GM18868 (cell line): ENCODE data around the gene LDHD.

Experiments
- ATAC-seq: cut with Tn5 transposase; IDR thresholded peaks from one replicate; pipeline ENCODE4 v1.9.1; 2021; ENCODE audit warnings: mild to moderate bottlenecking, moderate library complexity; ENCODE audit not compliant: unreplicated experiment

LDHD gene

DNA sequence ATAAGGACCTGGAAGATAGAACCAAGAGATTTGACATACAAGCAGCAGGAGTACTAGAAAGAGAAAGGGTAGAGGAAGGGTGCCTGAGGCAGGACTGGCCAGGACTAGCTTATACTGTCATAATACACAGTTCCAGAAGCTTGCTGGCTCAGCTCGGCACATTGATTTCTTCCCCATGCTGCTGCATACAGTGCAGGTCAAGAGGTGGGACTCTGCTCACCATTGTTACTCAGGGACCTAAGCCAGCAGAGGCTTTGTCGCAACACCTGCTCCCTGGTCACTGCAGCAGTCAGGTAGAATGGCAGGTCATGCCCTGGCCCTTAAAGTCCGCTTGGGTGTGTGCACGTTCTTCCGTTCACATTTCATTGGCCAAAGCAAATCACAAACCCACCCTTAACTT is 32.8 kb downstream of the LDHD start:
- ATAC-seq = no peak

DNA sequence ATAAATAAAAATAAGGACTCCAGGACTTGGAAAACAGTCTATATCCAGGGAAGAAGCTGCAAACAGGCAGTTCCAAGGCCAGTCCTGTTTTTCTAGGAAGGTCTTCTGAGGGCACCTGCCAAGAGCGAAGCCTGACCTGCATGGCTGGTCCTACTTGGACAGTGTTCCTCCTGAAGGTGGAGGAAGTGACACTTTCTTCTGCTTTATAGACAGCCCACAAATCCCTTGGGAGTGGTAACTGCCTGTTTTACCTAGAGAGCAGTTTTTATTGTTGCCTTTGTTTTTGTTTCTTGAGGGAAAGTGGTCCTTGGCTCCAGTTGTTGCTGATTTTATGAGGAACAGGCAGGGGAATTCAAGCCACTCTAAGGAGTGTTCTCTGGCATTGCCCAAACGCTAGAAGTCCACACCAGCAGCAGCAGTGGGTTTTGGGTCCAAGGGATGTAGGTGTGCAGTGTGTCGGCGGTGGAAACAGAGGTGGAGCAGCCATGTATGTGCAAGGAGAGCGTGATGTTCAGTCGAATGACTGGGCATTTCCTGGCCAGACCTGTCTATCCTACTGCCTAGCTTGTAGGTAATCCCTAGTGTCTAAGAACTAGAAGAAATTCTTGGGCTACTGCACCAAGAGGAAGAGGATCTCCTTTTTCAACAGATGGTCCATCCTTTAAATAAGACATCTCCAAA is 35.3 kb downstream of the LDHD start:
- no peak for ATAC-seq

DNA sequence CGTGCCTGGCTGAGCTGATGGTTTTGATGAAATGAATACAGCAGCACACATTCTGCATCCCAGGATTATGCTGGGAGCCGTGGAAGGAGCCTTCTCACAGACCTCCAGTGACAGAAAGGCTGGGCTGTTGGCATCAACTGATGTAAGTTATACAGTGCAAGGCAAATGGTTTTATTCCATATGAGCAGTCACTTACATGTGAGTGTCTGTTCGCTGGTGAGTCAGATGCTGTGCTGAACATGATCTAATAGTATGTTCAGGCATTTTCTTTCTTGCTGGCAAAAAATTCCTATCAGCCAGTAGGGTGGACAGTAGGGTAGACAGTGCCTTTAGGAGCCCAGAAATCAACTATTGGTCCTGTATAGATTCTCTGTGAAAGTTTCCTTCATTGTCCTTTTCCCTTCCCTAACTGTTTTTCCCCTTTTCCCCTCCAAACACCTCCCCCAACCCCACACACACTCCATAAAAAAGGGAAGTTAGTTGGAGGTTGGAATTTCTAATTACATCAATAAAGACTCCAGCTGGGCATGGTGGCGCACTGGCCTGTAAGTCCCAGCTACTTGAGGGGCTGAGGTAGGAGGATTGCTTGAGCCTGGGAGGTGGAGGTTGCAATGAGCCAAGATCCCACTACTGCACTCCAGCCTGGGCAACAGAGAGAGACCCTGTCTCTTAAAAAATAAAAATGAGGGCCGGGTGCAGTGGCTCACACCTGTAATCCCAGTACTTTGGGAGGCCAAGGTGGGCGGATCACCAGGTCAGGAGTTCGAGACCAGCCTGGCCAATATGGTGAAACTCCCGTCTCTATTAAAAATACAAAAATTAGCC is 36.2 kb downstream of the LDHD start:
- no peak for ATAC-seq

DNA sequence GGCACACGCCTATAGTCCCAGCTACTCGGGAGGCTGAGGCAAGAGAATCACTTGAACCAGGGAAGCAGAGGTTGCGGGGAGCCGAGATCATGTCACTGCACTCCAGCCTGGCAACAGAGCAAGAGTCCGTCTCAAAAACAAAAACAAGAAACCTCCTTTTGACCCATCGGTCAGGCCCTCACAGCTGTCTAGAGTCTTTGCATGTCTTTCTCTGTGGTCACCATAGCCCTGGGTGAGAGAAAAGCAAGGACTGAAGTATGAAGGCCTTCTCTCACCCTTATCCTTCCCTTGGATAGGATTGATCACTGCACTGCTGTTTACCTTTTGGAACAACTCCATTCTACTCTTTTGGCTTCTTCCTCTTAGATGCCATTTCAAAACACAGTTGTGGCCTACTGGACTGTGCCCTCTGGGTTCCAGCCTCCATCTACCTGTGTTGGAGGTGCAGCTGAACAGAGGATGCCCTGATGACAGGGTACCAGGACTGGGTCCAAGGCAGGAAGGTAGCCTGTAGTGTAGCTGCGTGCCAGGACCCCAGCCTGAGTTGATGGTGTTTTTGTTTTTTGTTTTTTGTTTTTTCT is 37.1 kb downstream of the LDHD start:
- ATAC-seq = no peak

DNA sequence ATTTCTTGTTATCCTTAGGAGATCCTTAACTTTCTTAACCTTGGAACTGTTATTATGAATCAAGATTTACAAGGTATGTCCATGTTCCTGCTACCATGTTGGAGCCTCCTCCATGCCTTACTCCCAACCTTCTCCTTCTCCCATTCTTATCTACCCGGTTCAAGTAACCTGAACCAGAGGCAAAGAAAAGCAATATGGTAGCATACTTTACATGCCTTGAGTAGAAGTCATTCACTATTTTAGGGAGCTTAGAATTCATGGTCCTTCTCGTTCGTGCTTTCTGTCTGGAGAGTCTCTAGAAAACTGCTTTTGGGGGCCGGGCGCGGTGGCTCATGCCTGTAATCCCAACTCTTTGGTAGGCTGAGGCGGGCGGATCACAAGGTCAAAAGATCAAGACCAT is 37.7 kb downstream of the LDHD start:
- ATAC-seq = no peak

DNA sequence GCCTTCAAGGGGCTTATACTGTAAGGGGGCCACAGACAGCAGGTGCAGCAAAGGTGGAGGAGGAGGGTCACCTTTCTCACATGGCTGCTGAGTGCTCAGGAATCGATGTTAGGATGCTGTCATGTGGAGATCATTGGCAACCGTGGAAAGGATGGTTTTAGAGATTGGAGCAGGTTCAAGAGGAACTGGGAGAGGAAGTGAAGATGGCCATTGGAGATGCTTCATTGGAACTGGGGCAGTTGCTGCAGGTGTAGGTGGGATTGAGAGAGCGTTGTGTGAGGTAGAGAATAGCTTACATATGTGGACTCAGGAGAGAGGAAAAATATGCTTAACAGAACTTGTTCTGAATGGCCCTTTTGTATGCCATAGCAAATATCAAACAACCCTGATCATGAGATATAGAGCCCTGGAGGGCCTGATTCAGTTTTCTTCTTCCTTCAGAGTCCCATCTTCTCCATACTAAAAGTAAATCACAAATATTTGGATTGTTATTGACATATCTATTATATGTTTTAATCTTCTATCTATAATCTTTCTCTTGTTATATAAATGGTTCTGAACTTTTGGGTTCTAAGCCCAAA is 40.8 kb downstream of the LDHD start:
- ATAC-seq = peak; percentile 7

DNA sequence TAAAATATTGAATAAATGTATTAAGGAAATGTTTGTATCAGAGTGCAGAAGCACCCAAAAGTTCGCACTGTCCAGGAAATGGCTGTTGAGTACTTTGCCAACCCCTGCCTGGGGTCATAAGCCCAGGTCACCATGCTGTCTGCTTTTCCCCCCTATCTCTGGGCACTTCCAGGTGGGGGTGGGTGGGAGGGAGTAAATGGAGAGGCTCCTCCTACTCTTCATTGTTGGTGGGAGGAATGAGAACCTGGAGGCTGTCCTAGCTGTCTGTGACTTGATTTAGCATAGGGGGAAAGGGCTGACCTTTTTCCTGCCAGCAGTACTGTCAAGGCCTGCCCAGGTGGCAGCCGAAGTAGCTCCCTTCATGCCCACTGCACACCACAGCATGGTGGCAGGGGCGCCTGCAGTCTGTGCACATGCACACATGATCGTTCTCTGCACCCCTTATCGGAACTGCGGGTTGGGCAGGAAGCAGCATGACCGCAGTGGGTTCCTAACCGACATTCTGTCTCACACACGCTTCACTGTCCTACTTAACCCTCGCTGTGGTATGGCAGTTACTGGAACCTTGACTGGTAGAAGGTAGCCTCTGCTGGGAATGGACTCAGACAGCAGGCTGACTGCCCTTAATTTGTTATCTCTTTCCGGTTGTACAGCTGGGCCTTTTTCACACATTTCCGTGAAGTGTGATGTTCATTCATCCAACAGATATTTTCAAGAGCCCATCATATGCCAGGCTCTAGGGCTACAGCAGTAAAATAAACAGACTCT is 41.5 kb downstream of the LDHD start:
- peak; percentile 95 for ATAC-seq

DNA sequence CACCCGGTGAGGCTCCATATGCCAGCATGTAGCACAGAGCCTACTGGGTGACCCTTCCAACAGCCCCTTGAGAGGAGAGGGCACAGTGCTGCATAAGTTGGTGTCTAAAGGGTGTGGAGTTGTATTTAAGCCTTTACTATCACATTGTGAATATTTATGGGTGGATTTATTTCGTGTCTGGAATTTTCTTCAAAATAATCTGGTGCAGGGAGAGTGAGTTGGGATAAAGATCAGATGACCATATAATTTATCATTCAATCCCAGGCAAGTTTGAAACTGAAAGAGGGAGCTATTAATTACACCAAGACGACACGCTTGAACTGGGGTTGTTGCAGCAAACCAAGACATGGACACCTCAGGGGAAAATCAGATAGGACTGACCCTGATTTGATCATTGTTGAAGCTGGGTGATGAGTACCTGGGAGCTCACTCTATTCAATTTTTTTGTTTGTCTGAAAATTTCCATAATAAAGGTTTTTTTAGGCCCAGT is 42.2 kb downstream of the LDHD start:
- no peak for ATAC-seq

DNA sequence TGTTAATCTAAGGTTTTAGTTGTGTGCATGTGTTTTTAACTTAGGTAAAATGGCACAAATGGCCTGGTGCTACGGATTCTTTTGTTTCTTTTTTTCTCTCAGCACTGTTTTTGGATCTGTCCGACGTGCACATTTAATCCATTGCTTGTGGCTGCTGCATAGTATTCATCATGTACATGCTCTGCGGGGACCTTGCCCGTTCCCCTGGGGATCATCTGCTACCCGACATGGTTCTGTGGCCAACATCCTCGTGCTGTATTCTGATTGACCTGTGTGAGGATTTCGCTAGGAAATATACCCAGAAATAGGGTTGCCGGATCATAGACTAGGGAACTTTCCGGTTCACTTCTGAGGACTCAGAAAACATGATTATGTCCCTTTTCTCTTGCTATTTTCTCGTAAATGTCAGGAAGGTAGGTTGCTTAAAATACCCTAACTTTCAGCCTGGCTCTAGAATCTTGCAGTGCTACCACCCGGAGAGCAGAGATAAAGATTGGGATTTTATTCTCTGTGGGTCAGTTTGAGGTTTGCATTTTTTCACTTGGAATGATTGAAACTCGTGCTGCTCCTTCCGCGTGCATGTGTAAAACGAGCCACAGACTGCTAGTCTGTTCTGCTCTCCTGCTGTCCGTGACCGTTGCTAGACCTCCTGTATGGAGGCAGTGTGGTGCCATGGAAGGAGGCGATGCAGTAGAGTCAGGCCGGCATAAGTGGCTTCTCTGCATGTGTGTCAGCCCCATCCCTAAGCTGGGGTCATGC is 42.9 kb downstream of the LDHD start:
- ATAC-seq = no peak

DNA sequence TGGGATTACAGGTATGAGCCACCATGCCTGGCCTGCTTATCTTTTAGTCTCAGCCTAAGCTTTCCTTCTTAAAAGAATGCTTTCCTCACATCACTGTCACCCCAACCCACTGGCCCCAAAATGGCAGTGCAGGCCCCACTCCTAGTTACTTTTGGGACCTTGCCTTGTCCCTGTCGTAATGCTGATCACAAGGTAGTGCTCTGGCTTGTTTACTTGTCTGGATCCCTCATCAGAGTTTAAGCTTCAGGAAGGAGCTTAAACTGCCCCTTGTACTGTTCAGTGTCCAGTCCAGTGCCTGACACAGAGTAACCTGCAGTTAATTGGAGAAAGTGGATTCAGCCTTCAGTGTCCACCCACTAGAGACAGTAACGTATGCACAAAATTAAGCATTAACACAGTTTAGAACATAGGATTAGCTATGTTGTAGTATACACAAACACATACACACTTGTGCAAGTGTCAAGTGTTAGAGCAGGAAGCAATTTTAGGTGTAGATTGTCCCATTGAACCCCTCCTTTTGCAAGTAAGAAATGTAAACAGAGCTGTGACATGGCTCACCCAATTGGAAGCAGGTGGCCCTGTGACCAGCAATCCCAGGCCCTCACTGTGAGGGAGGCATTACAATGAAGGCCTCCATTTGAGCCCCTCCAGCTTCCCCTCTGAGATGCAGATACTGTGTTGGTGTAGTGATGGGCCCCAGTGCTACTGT is 44.2 kb downstream of the LDHD start:
- ATAC-seq = no peak

DNA sequence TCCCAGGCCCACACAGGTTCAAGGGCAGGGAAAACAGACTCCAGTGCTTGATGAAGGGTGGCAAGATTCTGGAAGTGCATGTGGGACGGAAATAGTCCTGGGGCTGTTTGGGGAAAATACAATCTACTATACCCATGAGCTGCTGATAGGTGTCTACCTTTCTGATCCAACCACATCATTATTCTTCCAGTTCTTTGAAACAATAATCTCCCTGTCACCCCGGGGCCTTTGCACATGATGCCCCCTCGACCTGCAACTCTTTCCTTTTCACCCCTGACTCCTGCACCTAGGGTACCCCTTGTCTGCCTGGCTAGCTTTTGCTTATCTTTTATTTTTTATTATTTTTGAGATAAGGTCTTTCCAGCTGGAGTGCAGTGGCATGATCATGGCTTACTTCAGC is 45.0 kb downstream of the LDHD start:
- no peak for ATAC-seq

DNA sequence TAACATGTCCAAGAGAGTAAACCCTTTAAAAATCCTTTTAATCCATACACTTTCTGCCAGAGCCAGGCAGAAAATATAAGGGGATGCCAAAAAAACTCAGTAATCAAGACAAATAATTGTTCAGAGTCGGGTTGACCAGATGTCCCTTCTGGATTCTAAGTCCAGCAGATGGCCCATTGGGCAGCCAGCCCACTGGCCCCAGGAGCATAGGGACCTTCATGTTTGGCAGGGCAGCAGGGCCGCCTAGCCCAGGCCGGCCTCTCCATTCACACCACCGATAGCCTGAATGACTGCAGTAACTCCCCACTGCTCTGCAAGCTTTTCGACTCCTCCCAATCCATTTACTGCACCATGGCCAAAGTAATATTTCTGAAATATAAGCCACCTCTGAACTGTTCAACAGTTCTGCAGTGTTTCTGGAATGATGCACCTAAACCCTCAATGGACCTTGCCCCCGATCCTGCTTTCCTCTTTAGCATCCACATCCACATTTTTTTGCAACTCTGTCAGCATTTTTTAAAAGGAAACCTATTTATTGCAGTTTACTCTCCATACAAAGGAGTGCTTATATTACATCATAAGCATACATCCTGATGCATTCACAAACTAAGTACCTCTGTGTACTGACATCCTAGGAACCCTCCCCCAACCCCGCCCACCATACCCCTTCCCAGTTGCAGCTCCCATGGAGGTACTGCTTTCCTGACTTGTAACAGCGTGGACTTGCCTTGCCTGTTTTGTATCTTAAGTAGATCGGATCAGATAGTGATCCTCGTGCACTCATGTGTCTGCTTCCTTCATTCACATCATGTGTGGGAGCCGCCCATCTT is 46.4 kb downstream of the LDHD start:
- ATAC-seq = no peak

DNA sequence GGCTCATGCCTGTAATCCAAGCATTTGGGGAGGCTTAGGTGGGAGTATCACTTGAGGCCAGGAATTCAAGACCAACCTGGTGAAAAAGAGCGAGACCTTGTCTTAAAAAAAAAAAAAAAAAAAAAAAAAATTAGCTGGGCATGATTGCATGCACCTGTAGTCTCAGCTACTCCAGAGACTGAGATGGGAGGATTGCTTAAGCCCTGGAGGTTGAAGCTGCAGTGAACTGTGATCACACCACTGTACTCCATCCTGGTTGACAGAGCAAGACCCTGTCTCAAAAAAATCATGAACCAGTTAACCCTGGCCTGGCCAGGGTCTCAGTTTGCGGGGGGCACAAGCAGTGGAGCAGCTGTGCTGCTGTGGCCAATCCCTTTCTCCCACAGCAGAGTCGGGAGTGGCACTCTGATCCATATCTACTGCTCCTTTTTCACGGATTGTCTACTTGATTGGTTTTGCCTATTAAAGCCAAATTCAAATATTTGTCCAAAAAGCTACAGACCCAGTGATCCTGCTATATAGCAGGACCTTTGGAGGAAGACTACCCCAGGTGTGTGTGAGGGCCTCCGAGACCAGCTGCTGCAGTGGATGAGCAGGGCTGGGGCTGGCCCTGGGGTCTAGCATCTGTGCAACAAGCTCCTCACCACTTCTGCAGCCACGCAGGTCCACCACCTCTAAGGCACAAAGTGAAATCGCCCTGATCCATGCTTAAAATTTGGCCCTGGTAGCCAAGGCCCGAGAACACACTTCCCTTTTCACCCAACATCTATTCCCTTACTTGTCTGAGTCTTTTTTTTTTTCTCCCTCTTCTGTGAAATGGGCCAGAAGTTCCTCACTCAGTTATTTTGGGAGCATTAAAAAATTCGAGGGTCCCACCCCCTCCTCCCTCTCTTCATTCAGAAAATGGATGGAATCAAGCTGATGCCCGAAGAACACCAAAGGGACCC is 48.2 kb downstream of the LDHD start:
- ATAC-seq = no peak

DNA sequence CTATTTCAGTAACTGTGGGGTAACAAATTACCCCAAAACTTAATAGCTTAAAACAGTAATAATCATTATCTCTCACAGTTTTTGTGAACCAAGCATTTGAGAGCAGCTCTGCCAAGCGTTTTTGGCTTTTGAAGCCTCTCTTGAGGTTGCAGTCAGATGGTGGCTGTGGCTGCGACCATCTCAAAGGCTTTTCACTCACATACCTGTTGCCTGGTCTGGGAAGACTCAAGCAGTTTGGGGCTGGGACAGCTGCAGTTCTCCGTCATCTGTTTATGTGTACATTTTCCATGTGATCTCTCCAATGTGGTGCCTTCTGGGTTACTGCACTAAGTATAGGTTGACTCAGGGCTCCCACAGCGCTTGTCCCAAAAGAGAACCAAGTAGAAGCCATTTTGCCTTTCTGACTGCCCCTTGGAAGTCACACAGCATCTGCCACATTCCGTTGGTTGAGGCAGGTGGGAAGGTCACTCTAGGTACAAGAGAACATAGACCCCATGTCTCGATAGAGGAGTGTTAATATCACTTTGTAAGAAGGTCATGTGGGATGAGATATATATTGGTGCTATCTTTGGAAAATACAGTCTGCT is 49.6 kb downstream of the LDHD start:
- no peak for ATAC-seq

DNA sequence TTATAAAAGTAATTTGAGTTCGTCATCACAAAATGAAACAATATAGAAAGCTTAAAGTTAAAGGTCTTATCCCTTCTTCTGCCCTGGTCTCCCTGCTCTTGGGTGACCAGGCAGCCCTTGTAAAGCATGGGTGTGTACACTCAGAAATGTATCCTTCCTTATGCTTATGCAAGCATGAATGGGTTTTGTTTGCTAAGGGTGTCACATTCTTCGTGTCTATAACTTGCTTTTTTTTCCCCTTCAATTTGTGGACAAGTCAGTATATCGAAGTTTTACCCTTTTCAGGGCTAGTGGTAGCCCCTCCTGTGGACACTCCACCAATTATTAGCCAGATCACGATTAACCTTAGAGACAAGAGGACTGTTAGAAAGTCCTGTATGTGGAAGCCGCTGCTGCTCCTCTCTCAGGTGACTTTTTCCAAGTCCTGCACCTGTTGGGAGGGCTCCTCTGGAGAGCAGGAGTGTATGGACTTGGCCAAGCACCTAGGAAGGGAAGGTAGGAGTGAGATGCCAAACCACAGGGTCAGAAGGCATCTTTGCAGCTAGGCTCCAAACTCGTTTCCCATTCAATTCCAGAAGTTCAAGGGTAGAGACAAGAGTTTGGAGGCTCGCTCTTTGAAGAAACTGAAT is 50.9 kb downstream of the LDHD start:
- ATAC-seq = no peak

DNA sequence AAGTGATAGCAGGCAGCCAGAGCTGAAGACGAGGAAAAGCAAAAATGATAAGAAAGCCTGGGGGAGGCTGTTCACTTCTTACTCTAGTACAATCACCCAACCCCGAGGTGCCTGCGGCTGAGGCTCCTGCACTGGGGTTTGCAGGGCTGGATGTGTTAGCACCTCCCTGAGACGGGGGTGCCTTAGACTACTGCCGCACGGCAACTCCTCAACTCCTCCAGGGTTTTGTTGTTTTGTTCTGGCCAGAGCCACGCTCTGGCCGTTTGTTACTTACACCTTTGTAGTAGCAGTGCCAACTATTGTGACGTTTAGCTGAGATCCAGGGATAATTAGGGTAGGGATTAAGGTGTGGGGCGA is 51.5 kb downstream of the LDHD start:
- ATAC-seq = no peak
